HepG2 (cell line): ENCODE results near the gene AMELY. TPM values are rescaled to one million over a fixed set of nuclear protein-coding genes. Genes with fewer than 3 reads are reported as not detected.

Source experiments
- ATAC-seq: fragments of 200-7000 bp; cut with Tn5 transposase; 3 replicates; pipeline ENCODE4 v1.9.1; 2020; ENCODE audit warnings: mild to moderate bottlenecking, moderate library complexity
- BruUV-seq: library from RNA; stranded (reverse); fragments of 400-500 nt; replicated peaks from 2 replicates; lab custom pipeline; 2021; lab: Mats Ljungman, UMichigan
- CTCF ChIA-PET: fragments of 300-600 bp; formaldehyde crosslinking; extraction: SDS; loops from one replicate; lab custom pipeline; 2021; ENCODE audit warnings: low total read pairs, inconsistent platforms, low intra/inter-chr PET ratio; lab: Yijun Ruan, JAX
- POLR2A ChIA-PET: fragments of 350-600 bp; sonication (Branson Sonifier 250); formaldehyde crosslinking; loops from one replicate; lab custom pipeline; 2020; ENCODE audit warnings: antibody characterized with exemption, inconsistent platforms; lab: Yijun Ruan, JAX
- DNase-seq: peaks from one replicate; pipeline ENCODE4 v3.0.0-alpha.2; 2015; ENCODE audit warnings: low spot score
- FAIRE-seq: peaks from 3 replicates; lab custom pipeline; 2011; peaks lifted over from hg19 to GRCh38; lab: Jason Lieb, UNC
- H2AFZ ChIP-seq: one replicate; pipeline ENCODE4 v1.6.1; 2011; ENCODE audit warnings: low read length, inconsistent platforms
- H3K27ac ChIP-seq: fragments of 300-600 bp; 3 replicates; pipeline ENCODE4 v1.8.0; 2011; ENCODE audit warnings: mixed run types, mild to moderate bottlenecking, mixed read lengths, low read length, inconsistent platforms; ENCODE audit not compliant: insufficient read depth; ENCODE audit errors: extremely low read length
- H3K27me3 ChIP-seq, 2 experiments: fragments of 200-600 bp in 1 of 2; 2 replicates in 1 of 2; 3 replicates in 1 of 2; pipeline versions ENCODE4 v1.6.0 to v1.8.0; 2011; ENCODE audit warnings: low read length in 2 of 2, mild to moderate bottlenecking in 2 of 2, moderate library complexity in 2 of 2, inconsistent platforms in 1 of 2; ENCODE audit not compliant: insufficient read depth in 2 of 2, control insufficient read depth in 1 of 2
- H3K36me3 ChIP-seq, 2 experiments: fragments of 200-600 bp in 1 of 2; replicated peaks in 1 of 2; 2 replicates in 1 of 2; 3 replicates in 1 of 2; pipeline versions ENCODE4 v1.5.1 to v1.8.0; 2011; ENCODE audit warnings: low read length in 2 of 2, inconsistent platforms in 1 of 2; ENCODE audit not compliant: insufficient read depth in 2 of 2, control insufficient read depth in 1 of 2
- H3K4me1 ChIP-seq: 2 replicates; pipeline ENCODE4 v1.5.1; 2012; ENCODE audit warnings: low read length, inconsistent platforms; ENCODE audit not compliant: insufficient read depth
- H3K4me2 ChIP-seq: 2 replicates; pipeline ENCODE4 v1.6.0; 2011; ENCODE audit warnings: low read depth, low read length, inconsistent platforms
- H3K4me3 ChIP-seq, 3 experiments: fragments of 200-600 bp in 1 of 3; sonication (generic), shearing (Covaris generic) in 1 of 3; replicated peaks in 1 of 3; 2 replicates each; pipeline ENCODE4 v1.5.1; 2011 to 2016; ENCODE audit warnings: low read length in 3 of 3, inconsistent platforms in 2 of 3, low read depth in 2 of 3, mild to moderate bottlenecking in 2 of 3, control low read depth in 1 of 3, mixed read lengths in 1 of 3; ENCODE audit not compliant: insufficient read depth in 1 of 3
- H3K79me2 ChIP-seq: one replicate; pipeline ENCODE4 v1.6.1; 2011; ENCODE audit warnings: low read length, inconsistent platforms; ENCODE audit not compliant: insufficient read depth
- H3K9ac ChIP-seq: 2 replicates; pipeline ENCODE4 v1.6.0; 2011; ENCODE audit warnings: mild to moderate bottlenecking, low read depth, low read length, inconsistent platforms; ENCODE audit not compliant: insufficient read depth
- H3K9me3 ChIP-seq: 2 replicates; pipeline ENCODE4 v1.5.1; 2012; ENCODE audit warnings: mild to moderate bottlenecking, low read length
- H4K20me1 ChIP-seq: 2 replicates; pipeline ENCODE4 v1.6.0; 2011; ENCODE audit warnings: inconsistent platforms, mild to moderate bottlenecking, low read length, moderate library complexity; ENCODE audit not compliant: insufficient read depth
- FOSL2 ChIP-seq: sonication (generic); formaldehyde crosslinking; IDR thresholded peaks from 2 replicates; pipeline ENCODE4 v1.4.0; 2020; ENCODE audit warnings: missing genetic modification reagents
- FOXC1 ChIP-seq: sonication (generic); formaldehyde crosslinking; IDR thresholded peaks from 2 replicates; pipeline ENCODE4 v1.8.0; 2022; ENCODE audit warnings: mild to moderate bottlenecking, missing genetic modification reagents, borderline replicate concordance
- MTERF4 ChIP-seq: sonication (generic); formaldehyde crosslinking; IDR thresholded peaks from 2 replicates; pipeline ENCODE4 v1.8.0; 2023; ENCODE audit warnings: mild to moderate bottlenecking, missing genetic modification reagents
- NFIB ChIP-seq: sonication (generic); formaldehyde crosslinking; IDR thresholded peaks from 2 replicates; pipeline ENCODE4 v1.9.0; 2021; ENCODE audit warnings: missing genetic modification reagents, mild to moderate bottlenecking, borderline replicate concordance
- RCOR2 ChIP-seq: IDR thresholded peaks from 2 replicates; pipeline ENCODE4 v1.6.1; 2016; ENCODE audit warnings: missing biosample characterization, missing genetic modification reagents
- SRSF1 ChIP-seq: fragments of 200-400 bp; formaldehyde crosslinking; optimal IDR thresholded peaks from 2 replicates; pipeline ENCODE3; 2017; ENCODE audit warnings: mild to moderate bottlenecking, low read depth, low read length, moderate library complexity
- WGBS: methylation state at CpG from one replicate; pipeline ENCODE4 v1.1.6; 2017; ENCODE audit warnings: low lambda C conversion rate; 5-methylcytosine and 5-hydroxymethylcytosine counted together
- in situ Hi-C: cut with HindIII; loops from 2 replicates; pipeline ENCODE4 v1.10.0; 2017; ENCODE audit warnings: low pct_unique_long_range_greater_than_20kb; ENCODE audit not compliant: extremely low pct_ligation_motif_present
- intact Hi-C: fragments of 100-400 bp; cut with micrococcal nuclease; formaldehyde crosslinking; loops from one replicate; pipeline ENCODE4 v1.10.0; 2022; ENCODE audit not compliant: unreplicated experiment
- polyA plus RNA-seq, 8 experiments: library from polyadenylated mRNA; depleted of rRNA in 3 of 8; stranded (reverse) in 7 of 8; unstranded in 1 of 8; fragments of >200 nt; fragmentation: Illumina TruSeq in 4 of 8; extraction: Trizol in 4 of 8; gene quantifications; 2 replicates each; pipeline versions ENCODE4 v1.2.1 to v1.2.3, GENCODE V29; 2011 to 2016; ENCODE audit warnings: low read depth in 4 of 8, missing spikeins in 1 of 8, mixed read lengths in 1 of 8; ENCODE audit not compliant: insufficient read depth in 1 of 8
- total RNA-seq, 5 experiments: library from RNA; depleted of rRNA; stranded (reverse); fragments of >200 nt; fragmentation: Illumina TruSeq; extraction: Trizol; gene quantifications; 2 replicates each; pipeline ENCODE4 v1.2.3, GENCODE V29; 2016; ENCODE audit warnings: low read depth in 1 of 5
- TF ChIP-seq, protein P1 (sequence below): sonication (generic); formaldehyde crosslinking; IDR thresholded peaks from 2 replicates; pipeline ENCODE4 v1.4.0; 2020; ENCODE audit warnings: mild to moderate bottlenecking, missing genetic modification reagents
- TF ChIP-seq, protein P2 (sequence below): sonication (generic); formaldehyde crosslinking; IDR thresholded peaks from 2 replicates; pipeline ENCODE4 v1.8.0; 2022; ENCODE audit warnings: mild to moderate bottlenecking, missing genetic modification reagents, moderate library complexity

The AMELY gene
- total and polyA plus RNA-seq, 2 of the 13 experiments (the other 11 are each of a cell fraction or from before 2014, with no cell fraction given), result not detected

GRCh38 chrY:6909856-6910255, 1.7 kb downstream of the AMELY start:
- BruUV-seq, result TSS peak; percentile 77
- POLR2A ChIA-PET, result no interaction called here
- no peaks in the 10 kb centered on the region for H3K79me2 ChIP-seq
- H3K9me3 ChIP-seq, result no peaks in the 10 kb centered on the region
- no peaks in the 10 kb centered on the region for H3K27me3 ChIP-seq
- peak overlapping the region; percentile 18 for H3K27ac ChIP-seq
- peak overlapping the region; percentile 53 to 69 (median 54) for H3K4me3 ChIP-seq
- FAIRE-seq (no peak), DNase-seq (no peak), ATAC-seq (peak; percentile 56)
- 0% methylated on average over 1 of the region's 14 CpGs for WGBS
- no peaks in the 10 kb centered on the region for H4K20me1 ChIP-seq
- in situ Hi-C loops (no loop called here), intact Hi-C loops (loop anchor here (1.0 to 5.0 kb wide), 2 partner anchors 37 to 87 kb away; no protein-coding TSS in a partner anchor)
- H3K4me1 ChIP-seq, result peaks cover 45% of the 10 kb centered on the region
- peak overlapping the region; percentile 22; the same call in 1 of the 2 replicates for H3K9ac ChIP-seq
- no peak for TF ChIP-seq RCOR2 (CRISPR knock-in tag)
- no peak for TF ChIP-seq SRSF1
- TF ChIP-seq, protein P1, sequence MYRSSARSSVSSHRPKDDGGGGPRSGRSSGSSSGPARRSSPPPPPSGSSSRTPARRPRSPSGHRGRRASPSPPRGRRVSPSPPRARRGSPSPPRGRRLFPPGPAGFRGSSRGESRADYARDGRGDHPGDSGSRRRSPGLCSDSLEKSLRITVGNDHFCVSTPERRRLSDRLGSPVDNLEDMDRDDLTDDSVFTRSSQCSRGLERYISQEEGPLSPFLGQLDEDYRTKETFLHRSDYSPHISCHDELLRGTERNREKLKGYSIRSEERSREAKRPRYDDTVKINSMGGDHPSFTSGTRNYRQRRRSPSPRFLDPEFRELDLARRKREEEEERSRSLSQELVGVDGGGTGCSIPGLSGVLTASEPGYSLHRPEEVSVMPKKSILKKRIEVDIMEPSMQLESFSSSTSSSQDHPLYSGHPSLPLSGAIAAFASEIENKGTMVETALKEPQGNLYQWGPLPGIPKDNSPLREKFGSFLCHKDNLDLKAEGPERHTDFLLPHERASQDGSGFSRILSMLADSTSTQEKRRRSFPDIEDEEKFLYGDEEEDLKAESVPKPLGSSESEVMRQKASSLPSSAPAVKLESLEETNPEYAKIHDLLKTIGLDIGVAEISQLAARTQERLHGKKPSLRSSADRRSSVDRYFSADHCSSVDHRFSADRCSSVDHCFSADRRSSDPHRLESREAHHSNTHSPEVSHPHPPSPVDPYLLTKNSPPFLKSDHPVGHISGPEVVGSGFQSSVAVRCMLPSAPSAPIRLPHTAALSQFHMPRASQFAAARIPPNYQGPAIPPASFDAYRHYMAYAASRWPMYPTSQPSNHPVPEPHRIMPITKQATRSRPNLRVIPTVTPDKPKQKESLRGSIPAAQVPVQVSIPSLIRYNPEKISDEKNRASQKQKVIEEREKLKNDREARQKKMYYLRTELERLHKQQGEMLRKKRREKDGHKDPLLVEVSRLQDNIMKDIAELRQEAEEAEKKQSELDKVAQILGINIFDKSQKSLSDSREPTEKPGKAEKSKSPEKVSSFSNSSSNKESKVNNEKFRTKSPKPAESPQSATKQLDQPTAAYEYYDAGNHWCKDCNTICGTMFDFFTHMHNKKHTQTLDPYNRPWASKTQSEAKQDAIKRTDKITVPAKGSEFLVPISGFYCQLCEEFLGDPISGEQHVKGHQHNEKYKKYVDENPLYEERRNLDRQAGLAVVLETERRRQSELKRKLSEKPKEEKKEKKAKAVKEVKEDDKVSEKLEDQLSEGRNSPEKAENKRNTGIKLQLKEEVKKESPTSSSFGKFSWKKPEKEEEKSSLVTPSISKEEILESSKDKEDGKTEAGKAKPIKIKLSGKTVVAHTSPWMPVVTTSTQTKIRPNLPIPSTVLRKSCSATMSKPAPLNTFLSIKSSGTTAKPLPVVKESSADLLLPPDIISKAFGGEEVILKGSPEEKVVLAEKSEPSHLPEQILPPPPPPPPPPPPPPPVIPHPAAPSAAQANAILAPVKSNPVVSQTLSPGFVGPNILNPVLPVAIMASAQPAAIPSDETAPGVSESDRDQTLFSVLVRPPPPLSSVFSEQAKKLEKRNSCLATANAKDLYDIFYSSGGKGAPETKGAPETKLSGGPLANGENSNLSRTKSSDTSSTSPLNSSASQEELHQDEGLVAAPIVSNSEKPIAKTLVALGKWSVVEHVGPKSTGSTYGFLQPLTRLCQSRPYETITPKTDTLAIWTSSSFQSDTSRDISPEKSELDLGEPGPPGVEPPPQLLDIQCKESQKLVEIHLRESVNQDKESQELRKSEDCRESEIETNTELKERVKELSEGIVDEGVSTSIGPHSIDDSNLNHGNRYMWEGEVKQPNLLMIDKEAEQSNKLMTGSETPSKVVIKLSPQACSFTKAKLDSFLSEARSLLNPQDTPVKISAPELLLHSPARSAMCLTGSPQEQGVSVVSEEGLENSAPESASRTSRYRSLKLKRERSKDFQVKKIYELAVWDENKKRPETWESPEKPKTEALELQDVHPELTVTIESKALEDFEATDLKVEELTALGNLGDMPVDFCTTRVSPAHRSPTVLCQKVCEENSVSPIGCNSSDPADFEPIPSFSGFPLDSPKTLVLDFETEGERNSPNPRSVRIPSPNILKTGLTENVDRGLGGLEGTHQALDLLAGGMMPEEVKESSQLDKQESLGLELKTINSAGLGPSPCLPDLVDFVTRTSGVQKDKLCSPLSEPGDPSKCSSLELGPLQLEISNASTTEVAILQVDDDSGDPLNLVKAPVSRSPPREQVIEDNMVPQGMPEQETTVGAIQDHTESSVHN (CRISPR knock-in tag), result no peak
- no peak for TF ChIP-seq NFIB (CRISPR knock-in tag)
- TF ChIP-seq FOSL2 (CRISPR knock-in tag), result no peak
- TF ChIP-seq MTERF4 (CRISPR knock-in tag), result no peak
- no peak for TF ChIP-seq FOXC1 (CRISPR knock-in tag)
- TF ChIP-seq, protein P2, sequence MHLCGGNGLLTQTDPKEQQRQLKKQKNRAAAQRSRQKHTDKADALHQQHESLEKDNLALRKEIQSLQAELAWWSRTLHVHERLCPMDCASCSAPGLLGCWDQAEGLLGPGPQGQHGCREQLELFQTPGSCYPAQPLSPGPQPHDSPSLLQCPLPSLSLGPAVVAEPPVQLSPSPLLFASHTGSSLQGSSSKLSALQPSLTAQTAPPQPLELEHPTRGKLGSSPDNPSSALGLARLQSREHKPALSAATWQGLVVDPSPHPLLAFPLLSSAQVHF, result no peak
- no peak overlapping the region for H2AFZ ChIP-seq
- H3K36me3 ChIP-seq, result no peaks in the 10 kb centered on the region
- CTCF ChIA-PET, result no interaction called here
- H3K4me2 ChIP-seq, result peak overlapping the region; percentile 68
